ENCODE measurements around the gene SULF2.

GRCh38 chr20:47662483-47663353, 122.6 kb downstream of the SULF2 start:
- TF ChIP-seq, protein P1, sequence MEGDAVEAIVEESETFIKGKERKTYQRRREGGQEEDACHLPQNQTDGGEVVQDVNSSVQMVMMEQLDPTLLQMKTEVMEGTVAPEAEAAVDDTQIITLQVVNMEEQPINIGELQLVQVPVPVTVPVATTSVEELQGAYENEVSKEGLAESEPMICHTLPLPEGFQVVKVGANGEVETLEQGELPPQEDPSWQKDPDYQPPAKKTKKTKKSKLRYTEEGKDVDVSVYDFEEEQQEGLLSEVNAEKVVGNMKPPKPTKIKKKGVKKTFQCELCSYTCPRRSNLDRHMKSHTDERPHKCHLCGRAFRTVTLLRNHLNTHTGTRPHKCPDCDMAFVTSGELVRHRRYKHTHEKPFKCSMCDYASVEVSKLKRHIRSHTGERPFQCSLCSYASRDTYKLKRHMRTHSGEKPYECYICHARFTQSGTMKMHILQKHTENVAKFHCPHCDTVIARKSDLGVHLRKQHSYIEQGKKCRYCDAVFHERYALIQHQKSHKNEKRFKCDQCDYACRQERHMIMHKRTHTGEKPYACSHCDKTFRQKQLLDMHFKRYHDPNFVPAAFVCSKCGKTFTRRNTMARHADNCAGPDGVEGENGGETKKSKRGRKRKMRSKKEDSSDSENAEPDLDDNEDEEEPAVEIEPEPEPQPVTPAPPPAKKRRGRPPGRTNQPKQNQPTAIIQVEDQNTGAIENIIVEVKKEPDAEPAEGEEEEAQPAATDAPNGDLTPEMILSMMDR (IDR thresholded peaks at IDR 0.05), result no peak
- no peak for TF ChIP-seq POLR2A (IDR thresholded peaks at IDR 0.05)

Measured in testis (tissue), 2 donors.